OCI-LY3 (cell line): ENCODE measurements around the gene CHAD.

ENCODE experiments used
- CTCF ChIP-seq: fragments of 200-600, 300-600 bp; sonication (generic); IDR thresholded peaks from 2 replicates; pipeline ENCODE4 v1.5.1; 2014; ENCODE audit warnings: antibody characterized with exemption, low read length, low read depth
- EZH2phosphoT487 ChIP-seq: fragments of 200-600 bp; shearing (Covaris generic); IDR thresholded peaks from 2 replicates; pipeline ENCODE4 v1.6.1; 2018; ENCODE audit warnings: antibody characterized with exemption, mixed run types, low read depth

DNA sequence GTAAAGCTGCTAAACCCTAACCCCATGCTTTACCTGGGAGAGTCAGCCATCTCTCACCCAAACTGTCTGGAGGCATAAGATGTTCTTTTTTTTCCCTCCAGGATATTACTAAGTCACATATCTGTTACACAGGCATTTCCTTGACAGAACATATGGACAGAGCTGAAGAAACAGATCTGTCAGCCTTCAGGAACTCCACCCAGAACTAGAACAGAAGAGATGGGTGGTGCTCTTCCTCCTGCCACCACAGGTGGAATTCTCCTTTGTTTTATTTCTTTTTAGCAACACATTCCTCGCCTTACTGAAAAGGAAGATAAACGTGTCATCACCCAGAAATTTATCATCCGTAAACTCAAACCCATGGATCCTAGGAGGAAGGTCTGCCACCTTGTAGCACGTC, 48.3 kb upstream of the CHAD start:
- TF ChIP-seq CTCF (no peak), EZH2phosphoT487 (no peak)
